ENCODE data around the gene AKR7A3. TPM values are rescaled to one million over a fixed set of nuclear protein-coding genes. Genes with fewer than 3 reads are reported as not detected.

The AKR7A3 gene
- total RNA-seq, 1 experiment from 2014 or later, result 2.8 TPM

DNA sequence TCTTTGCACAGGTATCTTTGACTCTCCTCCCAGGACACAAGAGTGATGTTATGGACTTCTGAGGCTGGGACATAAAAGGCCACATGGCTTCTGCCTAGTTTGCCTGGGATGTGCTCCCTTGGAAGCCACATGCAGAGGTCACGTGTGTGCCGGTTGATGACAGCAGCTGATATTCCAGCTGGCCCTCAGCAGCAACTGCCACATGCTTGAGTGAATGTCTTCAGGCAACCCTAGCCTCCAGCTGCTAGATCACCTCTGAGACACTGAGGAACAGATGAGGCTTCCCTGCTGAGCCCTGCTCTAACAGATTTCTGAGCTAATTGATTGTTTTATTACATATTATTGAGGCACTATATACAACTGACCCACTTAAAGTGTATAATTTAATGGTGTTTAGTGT is 11.6 kb upstream of the AKR7A3 start:
- no peaks in the 10 kb centered on the region for H3K4me1 ChIP-seq
- 0 out of 2 replicates have a peak, but pooled peaks cover 1% of the 10 kb centered on the region for H3K36me3 ChIP-seq (ENCODE audit: control insufficient read depth, insufficient read depth, low read length)
- no peak overlapping the region for H3K4me3 ChIP-seq (ENCODE audit: low read depth, low read length)
- no peak for DNase-seq
- peaks cover 10% of the 10 kb centered on the region for H3K9me3 Mint-ChIP-seq (ENCODE audit: unreplicated experiment)
- CTCF ChIA-PET, result no interaction called here
- no peaks in the 10 kb centered on the region for H3K27me3 Mint-ChIP-seq (ENCODE audit: insufficient read depth, unreplicated experiment)
- TF ChIP-seq, protein P1, sequence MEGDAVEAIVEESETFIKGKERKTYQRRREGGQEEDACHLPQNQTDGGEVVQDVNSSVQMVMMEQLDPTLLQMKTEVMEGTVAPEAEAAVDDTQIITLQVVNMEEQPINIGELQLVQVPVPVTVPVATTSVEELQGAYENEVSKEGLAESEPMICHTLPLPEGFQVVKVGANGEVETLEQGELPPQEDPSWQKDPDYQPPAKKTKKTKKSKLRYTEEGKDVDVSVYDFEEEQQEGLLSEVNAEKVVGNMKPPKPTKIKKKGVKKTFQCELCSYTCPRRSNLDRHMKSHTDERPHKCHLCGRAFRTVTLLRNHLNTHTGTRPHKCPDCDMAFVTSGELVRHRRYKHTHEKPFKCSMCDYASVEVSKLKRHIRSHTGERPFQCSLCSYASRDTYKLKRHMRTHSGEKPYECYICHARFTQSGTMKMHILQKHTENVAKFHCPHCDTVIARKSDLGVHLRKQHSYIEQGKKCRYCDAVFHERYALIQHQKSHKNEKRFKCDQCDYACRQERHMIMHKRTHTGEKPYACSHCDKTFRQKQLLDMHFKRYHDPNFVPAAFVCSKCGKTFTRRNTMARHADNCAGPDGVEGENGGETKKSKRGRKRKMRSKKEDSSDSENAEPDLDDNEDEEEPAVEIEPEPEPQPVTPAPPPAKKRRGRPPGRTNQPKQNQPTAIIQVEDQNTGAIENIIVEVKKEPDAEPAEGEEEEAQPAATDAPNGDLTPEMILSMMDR (IDR thresholded peaks at IDR 0.05; ENCODE audit: insufficient read depth in 1 of 2, low read depth in 1 of 2, low read length in 1 of 2, severe bottlenecking in 1 of 2, unreplicated experiment in 1 of 2), result no peak
- H3K4me1 Mint-ChIP-seq (ENCODE audit: low read depth, unreplicated experiment), result no peaks in the 10 kb centered on the region
- BruUV-seq (replicated peaks), result no TSS peak
- H3K36me3 Mint-ChIP-seq (ENCODE audit: insufficient read depth, unreplicated experiment), result peaks cover 7% of the 10 kb centered on the region
- no peak overlapping the region for H3K4me3 Mint-ChIP-seq (ENCODE audit: unreplicated experiment)
- intact Hi-C loops (cut with micrococcal nuclease; ENCODE audit: unreplicated experiment), result no loop called here
- no peak overlapping the region for H3K27ac Mint-ChIP-seq (ENCODE audit: unreplicated experiment)
- peaks cover 3% of the 10 kb centered on the region; the same call in 1 of the 2 replicates for H3K9me3 ChIP-seq
- no peaks in the 10 kb centered on the region for H3K27me3 ChIP-seq (replicated peaks; ENCODE audit: control insufficient read depth, insufficient read depth, low read length)
- POLR2A ChIA-PET, result no interaction called here

DNA sequence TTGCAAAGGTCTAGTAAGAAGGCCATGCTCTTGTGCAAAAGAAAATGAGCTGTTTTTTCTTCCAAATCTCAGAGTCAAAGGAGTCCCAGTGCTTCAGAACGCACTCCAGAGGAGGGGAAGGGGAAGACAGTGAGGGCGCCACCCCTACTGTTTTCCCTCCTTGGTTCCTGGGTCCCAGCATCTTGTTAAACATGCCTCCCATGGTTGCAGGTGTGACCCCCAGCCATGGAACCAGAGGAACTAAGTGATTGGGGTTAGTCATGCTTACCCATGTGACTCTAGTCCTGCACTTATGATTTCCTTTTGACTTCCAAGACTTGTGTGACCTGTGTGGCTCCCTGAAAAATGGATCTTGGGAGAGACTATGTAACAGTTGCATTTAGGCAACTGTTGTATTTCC is 6.1 kb upstream of the AKR7A3 start:
- Histone ChIP-seq H3K4me3 (ENCODE audit: low read depth, low read length) (no peak overlapping the region), H3K4me1 (no peaks in the 10 kb centered on the region), H3K27me3 (replicated peaks; ENCODE audit: control insufficient read depth, insufficient read depth, low read length) (no peaks in the 10 kb centered on the region), H3K9me3 (peaks cover 13% of the 10 kb centered on the region; the same call in 1 of the 2 replicates), H3K36me3 (ENCODE audit: control insufficient read depth, insufficient read depth, low read length) (no peaks in the 10 kb centered on the region)
- Mint-ChIP-seq H3K27me3 (ENCODE audit: insufficient read depth, unreplicated experiment) (no peaks in the 10 kb centered on the region), H3K36me3 (ENCODE audit: insufficient read depth, unreplicated experiment) (no peaks in the 10 kb centered on the region), H3K9me3 (ENCODE audit: unreplicated experiment) (peaks cover 34% of the 10 kb centered on the region), H3K4me3 (ENCODE audit: unreplicated experiment) (no peak overlapping the region), H3K27ac (ENCODE audit: unreplicated experiment) (no peak overlapping the region), H3K4me1 (ENCODE audit: low read depth, unreplicated experiment) (peaks cover 3% of the 10 kb centered on the region)
- intact Hi-C loops (cut with micrococcal nuclease; ENCODE audit: unreplicated experiment), result no loop called here
- peak in 1 of 2 experiments; percentile 10 for DNase-seq
- TF ChIP-seq, protein P1 (IDR thresholded peaks at IDR 0.05; ENCODE audit: insufficient read depth in 1 of 2, low read depth in 1 of 2, low read length in 1 of 2, severe bottlenecking in 1 of 2, unreplicated experiment in 1 of 2), result no peak
- no TSS peak for BruUV-seq (replicated peaks)
- POLR2A ChIA-PET, result no interaction called here
- CTCF ChIA-PET, result no interaction called here

DNA sequence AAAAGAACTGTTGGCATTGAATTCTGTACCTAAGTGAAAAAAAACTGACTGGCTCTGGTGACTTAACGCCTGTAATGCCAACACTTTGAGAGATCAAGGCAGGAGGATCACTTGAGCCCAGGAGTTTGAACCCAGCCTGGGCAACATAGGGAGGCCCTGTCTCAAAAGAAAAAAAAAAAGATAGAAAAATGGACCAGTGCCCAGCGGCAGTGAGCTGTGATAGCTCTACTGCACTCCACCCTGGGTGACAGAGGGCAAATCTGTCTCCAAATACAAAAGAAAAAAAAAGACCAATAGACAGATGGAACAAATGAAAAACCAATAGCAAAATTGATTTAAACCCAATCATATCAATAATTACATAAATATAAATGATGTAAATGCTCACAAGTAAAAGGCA is 674 bp upstream of the AKR7A3 start:
- H3K27ac Mint-ChIP-seq (ENCODE audit: unreplicated experiment), result no peak overlapping the region
- peaks cover 10% of the 10 kb centered on the region for H3K4me1 Mint-ChIP-seq (ENCODE audit: low read depth, unreplicated experiment)
- peak overlapping the region; percentile 53 for H3K4me3 ChIP-seq (ENCODE audit: low read depth, low read length)
- TF ChIP-seq, protein P1 (IDR thresholded peaks at IDR 0.05; ENCODE audit: insufficient read depth in 1 of 2, low read depth in 1 of 2, low read length in 1 of 2, severe bottlenecking in 1 of 2, unreplicated experiment in 1 of 2), result no peak
- no peaks in the 10 kb centered on the region for H3K27me3 Mint-ChIP-seq (ENCODE audit: insufficient read depth, unreplicated experiment)
- peaks cover 15% of the 10 kb centered on the region for H3K9me3 Mint-ChIP-seq (ENCODE audit: unreplicated experiment)
- POLR2A ChIA-PET, result no interaction called here
- no peaks in the 10 kb centered on the region for H3K36me3 ChIP-seq (ENCODE audit: control insufficient read depth, insufficient read depth, low read length)
- H3K27me3 ChIP-seq (replicated peaks; ENCODE audit: control insufficient read depth, insufficient read depth, low read length), result no peaks in the 10 kb centered on the region
- H3K4me1 ChIP-seq, result no peaks in the 10 kb centered on the region
- H3K9me3 ChIP-seq, result no peaks in the 10 kb centered on the region
- H3K36me3 Mint-ChIP-seq (ENCODE audit: insufficient read depth, unreplicated experiment), result no peaks in the 10 kb centered on the region
- intact Hi-C loops (cut with micrococcal nuclease; ENCODE audit: unreplicated experiment), result no loop called here
- CTCF ChIA-PET, result no interaction called here
- no TSS peak for BruUV-seq (replicated peaks)
- no peak for DNase-seq
- peak overlapping the region; percentile 66 for H3K4me3 Mint-ChIP-seq (ENCODE audit: unreplicated experiment)

Data from Caco-2 (cell line).